Urinary bladder (tissue), 4 donors: ENCODE measurements around the gene OSTN. TPM values are rescaled to one million over a fixed set of nuclear protein-coding genes. Genes with fewer than 3 reads are reported as not detected.
"Not testable (repeated sequence)": the region's sequence is repeated elsewhere in the genome, so short reads cannot be mapped to it uniquely, and the experiment has no call there.

ENCODE experiments used
- DNase-seq: peaks from one replicate; pipeline ENCODE4 v3.0.0-alpha.2; 2015; ENCODE audit errors: extremely low spot score
- H3K27ac ChIP-seq: one replicate; pipeline ENCODE4 v1.5.1; 2013; ENCODE audit warnings: low read depth, mild to moderate bottlenecking, moderate library complexity
- H3K36me3 ChIP-seq: one replicate; pipeline ENCODE4 v1.6.1; 2013; ENCODE audit warnings: mild to moderate bottlenecking, moderate library complexity; ENCODE audit not compliant: insufficient read depth
- H3K4me1 ChIP-seq: one replicate; pipeline ENCODE4 v1.6.1; 2013; ENCODE audit warnings: mild to moderate bottlenecking, moderate library complexity; ENCODE audit not compliant: insufficient read depth
- H3K4me3 ChIP-seq: one replicate; pipeline ENCODE4 v1.5.1; 2013; ENCODE audit warnings: low read depth, low read length
- WGBS: extraction: QIAGEN DNeasy Blood & Tissue Kit; methylation state at CpG from one replicate; pipeline ENCODE4 v1.1.7; 2013; 5-methylcytosine and 5-hydroxymethylcytosine counted together
- polyA plus RNA-seq: library from polyadenylated mRNA; stranded (reverse); fragments of 200-250 nt; gene quantifications from one replicate; pipeline ENCODE4 v1.2.3, GENCODE V29; 2013
- total RNA-seq: library from RNA; depleted of rRNA; stranded (reverse); fragments of >200 nt; gene quantifications from one replicate; pipeline ENCODE4 v1.2.3, GENCODE V29; 2014
- donor health status: healthy with polysubstance abuse.
- donor health status: healthy.

The OSTN gene
- total and polyA plus RNA-seq, 2 donors = 0.06 to 13.9 TPM

- Histone ChIP-seq H3K4me3 (no peak overlapping the region), H3K36me3 (no peaks in the 10 kb centered on the region), H3K4me1 (no peaks in the 10 kb centered on the region), H3K27ac (no peak overlapping the region)
- 53% methylated on average over 1 of the region's 1 CpG for WGBS
- no peak for DNase-seq
These were observed 40.5 kb downstream of the OSTN start for GRCh38 chr3:191239407-191240031.

GRCh38 chr3:191240486-191240885, 41.4 kb downstream of the OSTN start:
- 75% methylated on average over 5 of the region's 5 CpGs for WGBS
- H3K36me3 ChIP-seq = no peaks in the 10 kb centered on the region
- DNase-seq = no peak
- no peak overlapping the region for H3K27ac ChIP-seq
- no peaks in the 10 kb centered on the region for H3K4me1 ChIP-seq
- H3K4me3 ChIP-seq = no peak overlapping the region

- H3K4me1 ChIP-seq = no peaks in the 10 kb centered on the region
- H3K4me3 ChIP-seq = no peak overlapping the region
- no peaks in the 10 kb centered on the region for H3K36me3 ChIP-seq
- no peak for DNase-seq
- WGBS = 39% methylated on average over 2 of the region's 2 CpGs
- H3K27ac ChIP-seq = no peak overlapping the region
These were observed 45.3 kb downstream of the OSTN start for GRCh38 chr3:191244242-191244867.

GRCh38 chr3:191246034-191246433, 47.0 kb downstream of the OSTN start:
- not testable (repeated sequence) for DNase-seq
- WGBS = 81% methylated on average over 5 of the region's 5 CpGs

GRCh38 chr3:191246630-191247029, 47.6 kb downstream of the OSTN start:
- no peak overlapping the region for H3K4me3 ChIP-seq
- DNase-seq = no peak
- no peaks in the 10 kb centered on the region for H3K36me3 ChIP-seq
- no peaks in the 10 kb centered on the region for H3K4me1 ChIP-seq
- 53% methylated on average over 1 of the region's 1 CpG for WGBS
- no peak overlapping the region for H3K27ac ChIP-seq

More at GRCh38 chr3:191246034-191246433, 47.0 kb downstream of the OSTN start:
- H3K4me3 ChIP-seq, H3K27ac ChIP-seq, H3K36me3 ChIP-seq, H3K4me1 ChIP-seq: not testable (repeated sequence)

GRCh38 chr3:191253089-191253799, 54.2 kb downstream of the OSTN start:
- Histone ChIP-seq H3K36me3 (no peaks in the 10 kb centered on the region), H3K27ac (no peak overlapping the region), H3K4me3 (no peak overlapping the region), H3K4me1 (no peaks in the 10 kb centered on the region)
- 81% methylated on average over 6 of the region's 6 CpGs for WGBS
- DNase-seq = no peak

GRCh38 chr3:191254098-191254873, 55.2 kb downstream of the OSTN start:
- no peak for DNase-seq
- H3K36me3 ChIP-seq = no peaks in the 10 kb centered on the region
- 82% methylated on average over 3 of the region's 3 CpGs for WGBS
- H3K4me3 ChIP-seq = no peak overlapping the region
- no peak overlapping the region for H3K27ac ChIP-seq
- no peaks in the 10 kb centered on the region for H3K4me1 ChIP-seq

- no peaks in the 10 kb centered on the region for H3K4me1 ChIP-seq
- WGBS = 68% methylated on average over 5 of the region's 5 CpGs
These were observed 56.1 kb downstream of the OSTN start for GRCh38 chr3:191255156-191255555.

GRCh38 chr3:191256405-191256804, 57.4 kb downstream of the OSTN start:
- Histone ChIP-seq H3K36me3 (no peaks in the 10 kb centered on the region), H3K4me3 (no peak overlapping the region), H3K27ac (no peak overlapping the region), H3K4me1 (no peaks in the 10 kb centered on the region)
- no peak for DNase-seq

More at GRCh38 chr3:191255156-191255555, 56.1 kb downstream of the OSTN start:
- no peaks in the 10 kb centered on the region for H3K36me3 ChIP-seq
- H3K27ac ChIP-seq = no peak overlapping the region
- DNase-seq = no peak
- H3K4me3 ChIP-seq = no peak overlapping the region

- Histone ChIP-seq H3K36me3 (no peaks in the 10 kb centered on the region), H3K4me3 (no peak overlapping the region), H3K27ac (no peak overlapping the region), H3K4me1 (no peaks in the 10 kb centered on the region)
- 97% methylated on average over 2 of the region's 2 CpGs for WGBS
- no peak for DNase-seq
These were observed 58.2 kb downstream of the OSTN start for GRCh38 chr3:191257286-191257685.

- Histone ChIP-seq H3K36me3 (no peaks in the 10 kb centered on the region), H3K4me1 (no peaks in the 10 kb centered on the region), H3K4me3 (no peak overlapping the region), H3K27ac (no peak overlapping the region)
- no peak for DNase-seq
- 83% methylated on average over 1 of the region's 1 CpG for WGBS
These were observed 60.4 kb downstream of the OSTN start for GRCh38 chr3:191259486-191259885.

- 85% methylated on average over 11 of the region's 11 CpGs for WGBS
- no peak for DNase-seq
- Histone ChIP-seq H3K36me3 (no peaks in the 10 kb centered on the region), H3K4me3 (no peak overlapping the region), H3K27ac (no peak overlapping the region), H3K4me1 (no peaks in the 10 kb centered on the region)
These were observed 61.6 kb downstream of the OSTN start for GRCh38 chr3:191260431-191261303.

GRCh38 chr3:191261304-191261638, 62.2 kb downstream of the OSTN start:
- H3K4me1 ChIP-seq = no peaks in the 10 kb centered on the region
- H3K36me3 ChIP-seq = no peaks in the 10 kb centered on the region
- no peak for DNase-seq
- H3K4me3 ChIP-seq = no peak overlapping the region
- H3K27ac ChIP-seq = no peak overlapping the region
